HG03354 (cell line): ENCODE results near the gene HDHD5.
"Not testable (repeated sequence)": the region's sequence is repeated elsewhere in the genome, so short reads cannot be mapped to it uniquely, and the experiment has no call there.

Experiments used
- ATAC-seq: cut with Tn5 transposase; IDR thresholded peaks from one replicate; pipeline ENCODE4 v1.9.1; 2021; ENCODE audit warnings: mild to moderate bottlenecking; ENCODE audit not compliant: unreplicated experiment, poor library complexity, severe bottlenecking

Gene HDHD5

GRCh38 chr22:17158176-17158567 lies 905 bp downstream of the HDHD5 start:
- no peak for ATAC-seq

- no peak for ATAC-seq
Observed at GRCh38 chr22:17157714-17158113, 1.4 kb downstream of the HDHD5 start.

- no peak for ATAC-seq
Observed at GRCh38 chr22:17155941-17156340, 3.1 kb downstream of the HDHD5 start.

GRCh38 chr22:17152971-17153370 lies 6.1 kb downstream of the HDHD5 start:
- ATAC-seq = no peak

DNA sequence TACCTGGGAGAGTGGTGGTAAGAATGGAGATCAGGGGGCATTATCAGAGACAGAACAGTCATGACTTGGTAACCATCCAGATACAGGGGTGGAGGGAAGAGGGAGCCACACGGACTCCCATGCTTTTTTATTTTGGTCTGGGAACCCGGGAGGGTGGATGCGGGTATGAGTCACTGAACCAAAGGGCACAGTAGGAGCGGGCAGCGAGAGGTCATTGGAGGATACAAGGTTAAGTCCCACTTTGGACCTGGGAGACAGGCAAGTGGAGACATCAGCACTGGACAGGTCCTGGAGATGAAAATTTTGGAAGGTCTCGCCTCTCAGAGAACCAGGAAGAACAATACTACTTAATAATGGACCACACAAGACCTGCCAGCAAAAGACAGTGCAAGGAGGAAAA lies 6.7 kb downstream of the HDHD5 start:
- ATAC-seq = no peak

GRCh38 chr22:17149076-17149815 lies 9.8 kb downstream of the HDHD5 start:
- no peak for ATAC-seq

- not testable (repeated sequence) for ATAC-seq
Observed at GRCh38 chr22:17147458-17147857, 11.6 kb downstream of the HDHD5 start.

DNA sequence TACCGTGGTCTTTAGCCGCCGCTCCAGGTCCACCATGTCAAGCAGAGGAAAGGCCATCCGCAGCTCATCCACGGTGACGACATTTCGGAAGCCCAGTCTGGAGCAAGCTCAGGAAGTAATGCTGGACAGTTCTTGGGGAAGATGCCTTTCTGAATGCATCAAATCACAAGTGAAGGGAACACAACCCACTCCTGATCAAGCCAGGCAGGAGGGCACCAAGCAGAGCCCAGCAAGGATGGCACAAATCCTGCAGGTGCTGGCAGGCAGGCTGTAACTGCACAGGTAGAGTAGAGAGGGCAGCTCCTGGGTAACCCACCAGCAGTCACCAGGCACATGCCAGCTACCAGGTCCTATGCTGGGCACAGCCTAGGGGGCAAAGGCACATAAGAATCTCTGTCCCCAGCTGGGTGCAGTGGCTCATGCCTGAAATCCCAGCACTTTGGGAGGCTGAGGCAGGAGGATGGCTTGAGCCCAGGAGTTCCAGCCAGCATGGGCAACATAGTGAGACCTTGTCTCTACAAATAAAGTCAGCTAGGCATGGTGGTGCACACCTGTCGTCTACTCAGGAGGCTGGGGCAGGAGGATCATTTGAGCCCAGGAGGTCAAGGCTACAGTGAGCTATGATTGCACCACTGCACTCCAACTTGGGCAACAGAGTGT lies 13.9 kb downstream of the HDHD5 start:
- ATAC-seq = no peak

- no peak for ATAC-seq
Observed at GRCh38 chr22:17143826-17144225, 15.3 kb downstream of the HDHD5 start.

DNA sequence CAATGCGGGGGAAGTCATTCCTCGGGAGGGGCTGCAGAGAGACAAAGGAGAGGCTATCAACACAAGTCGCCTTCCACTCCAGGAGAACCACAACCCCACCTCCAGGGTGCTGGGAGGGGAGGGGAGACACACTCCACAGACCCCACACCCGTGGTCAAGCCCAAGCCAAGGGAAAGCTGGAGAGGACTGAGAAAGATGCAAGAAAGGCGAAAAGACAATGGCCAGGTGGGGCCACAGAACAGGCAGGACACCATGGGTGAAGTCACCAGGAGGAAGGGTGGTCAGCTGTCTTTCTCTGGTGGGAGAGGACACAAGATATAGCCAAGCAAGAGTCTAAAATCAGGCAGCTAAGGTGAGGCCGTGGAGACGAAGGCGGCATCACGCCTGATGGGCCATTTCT lies 16.0 kb downstream of the HDHD5 start:
- ATAC-seq = no peak

- no peak for ATAC-seq
Observed at GRCh38 chr22:17140826-17141766, 18.0 kb downstream of the HDHD5 start.

DNA sequence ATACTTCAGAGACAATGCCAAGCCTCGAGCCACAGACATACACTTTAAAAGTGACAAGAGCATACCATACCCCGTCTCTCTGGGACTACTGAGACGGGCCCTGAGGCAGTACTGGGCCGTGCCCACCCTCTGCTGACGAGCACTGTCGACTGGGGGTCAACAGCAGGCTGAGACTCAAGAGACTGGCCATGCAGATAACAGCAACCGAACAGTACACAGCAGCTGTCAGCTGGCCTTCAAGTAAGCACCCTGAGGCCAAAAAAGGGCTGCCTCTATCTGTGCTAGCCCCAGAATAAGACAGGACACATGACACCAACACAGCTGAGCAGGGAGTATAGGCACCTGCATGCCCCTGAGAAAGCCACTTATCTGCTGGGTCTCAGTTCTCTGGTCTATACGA lies 19.1 kb downstream of the HDHD5 start:
- no peak for ATAC-seq

GRCh38 chr22:17138513-17138912 lies 20.6 kb downstream of the HDHD5 start:
- ATAC-seq = no peak

- ATAC-seq = no peak
Observed at GRCh38 chr22:17137861-17138425, 21.1 kb downstream of the HDHD5 start.

GRCh38 chr22:17137170-17137569 lies 21.9 kb downstream of the HDHD5 start:
- ATAC-seq = no peak

DNA sequence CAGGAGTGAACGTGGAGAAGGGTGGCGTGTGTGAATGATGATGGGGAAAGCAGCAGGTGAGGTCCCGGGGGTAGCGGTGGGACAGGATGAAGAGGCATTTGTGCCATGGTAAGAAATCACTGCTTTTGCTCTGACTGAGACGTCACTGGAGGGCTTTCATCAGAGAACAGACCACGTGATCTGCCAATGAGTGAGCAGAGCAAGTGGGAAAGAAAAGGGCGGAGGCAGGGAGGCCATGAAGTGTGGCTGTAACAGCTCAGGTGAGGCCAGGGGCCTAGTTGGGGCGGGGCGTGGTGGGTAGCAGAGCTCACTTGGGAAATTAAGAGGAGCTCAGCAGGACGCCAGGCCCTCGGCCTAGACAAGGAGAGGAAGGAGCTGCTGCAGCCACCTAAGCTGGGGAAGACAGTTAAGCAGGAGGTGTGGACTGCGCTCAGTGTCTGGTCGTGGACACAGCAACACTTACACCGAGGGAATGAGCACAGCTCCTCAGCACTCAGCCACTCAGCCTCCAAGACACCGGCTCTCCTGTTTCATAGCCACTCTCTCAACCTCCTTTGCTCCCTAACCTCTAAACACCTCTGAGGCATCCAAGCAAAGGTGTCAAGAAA lies 23.8 kb downstream of the HDHD5 start:
- no peak for ATAC-seq

DNA sequence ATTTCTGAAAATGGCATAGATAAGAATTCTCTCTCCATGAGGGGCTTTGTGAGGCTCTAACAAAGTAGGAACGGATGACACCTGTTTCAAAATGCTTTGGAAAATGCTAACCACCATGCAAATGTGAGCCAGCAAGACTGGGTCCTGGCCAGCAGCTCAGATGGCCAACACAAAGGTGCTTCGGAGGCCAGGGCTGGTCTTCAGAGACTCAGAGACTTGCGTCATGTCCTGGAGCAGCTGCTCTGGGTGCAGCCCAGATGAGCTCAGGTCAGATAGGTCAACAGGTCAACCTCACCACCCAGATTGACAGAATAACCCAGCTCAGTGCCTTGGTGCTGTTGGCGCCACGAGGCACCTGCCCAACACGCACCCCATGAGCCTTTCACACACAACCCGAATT lies 25.9 kb downstream of the HDHD5 start:
- ATAC-seq = no peak

DNA sequence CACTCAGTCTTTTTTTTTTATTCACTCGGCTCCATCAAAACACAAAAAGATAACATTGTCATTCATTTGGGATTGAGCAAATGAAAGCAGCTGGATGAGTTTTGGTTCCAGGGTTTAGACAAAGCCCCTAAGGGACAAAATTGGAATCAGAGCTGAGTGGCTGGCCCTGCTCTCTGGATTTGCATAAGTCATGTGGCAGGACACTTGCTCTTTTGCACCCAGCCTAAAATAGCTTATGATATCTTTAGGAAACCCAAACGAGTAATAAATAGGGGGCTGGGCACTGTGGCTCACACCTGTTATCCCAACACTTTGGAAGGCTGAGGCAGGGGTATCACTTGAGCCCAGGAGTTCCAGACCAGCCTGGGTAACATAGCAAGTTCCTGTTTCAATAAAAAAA lies 27.0 kb downstream of the HDHD5 start:
- ATAC-seq = no peak

DNA sequence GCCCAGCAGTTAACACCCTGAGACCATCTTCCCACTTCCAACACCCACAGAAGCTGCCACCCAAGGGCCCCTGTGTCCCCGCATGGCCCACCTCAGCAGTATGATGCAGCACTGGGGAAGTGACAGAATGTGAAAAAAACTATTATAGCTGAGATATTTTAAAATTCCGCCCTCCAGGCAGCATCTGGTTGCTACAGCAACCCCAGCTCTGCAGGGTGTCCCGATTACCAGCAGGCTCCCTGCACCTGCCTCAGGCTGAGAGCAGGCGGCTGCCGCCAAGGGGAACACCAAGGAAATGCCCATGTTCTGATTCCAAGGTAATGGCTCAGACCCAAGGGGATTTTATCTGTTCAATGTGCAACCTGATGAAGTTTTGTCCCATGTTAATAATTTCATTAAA lies 27.4 kb downstream of the HDHD5 start:
- ATAC-seq = no peak

GRCh38 chr22:17130199-17130598 lies 28.9 kb downstream of the HDHD5 start:
- ATAC-seq = no peak
